GM23338 (cell line): Measurements from ENCODE around the gene KCNMB2.

Experiments
- EZH2 ChIP-seq: fragments of 200-600 bp; sonication (generic); IDR thresholded peaks from one replicate; pipeline ENCODE4 v1.8.0; 2017; ENCODE audit warnings: antibody characterized with exemption, mild to moderate bottlenecking, low read depth; ENCODE audit not compliant: unreplicated experiment
- POLR2AphosphoS5 ChIP-seq: IDR thresholded peaks from 2 replicates; pipeline ENCODE4 v1.6.1; 2016; ENCODE audit warnings: antibody characterized with exemption, low read depth
- REST ChIP-seq: IDR thresholded peaks from one replicate; pipeline ENCODE4 v1.6.1; 2018; ENCODE audit warnings: antibody characterized with exemption; ENCODE audit not compliant: unreplicated experiment
- ZNF331 ChIP-seq: fragments of 250-450 bp; sonication (Bioruptor Pico); IDR thresholded peaks from 2 replicates; pipeline ENCODE4 v1.5.0; 2020; ENCODE audit warnings: low read depth, mild to moderate bottlenecking, moderate library complexity
- TF ChIP-seq, protein P1 (sequence below), 2 experiments: fragments of 200-600 bp in 1 of 2; sonication (generic) in 1 of 2; conservative IDR thresholded peaks; 2 replicates each; pipeline versions ENCODE4 v1.5.1 to v1.6.1; 2016 to 2017; ENCODE audit warnings: antibody characterized with exemption in 2 of 2, low read depth in 2 of 2, mild to moderate bottlenecking in 2 of 2, moderate library complexity in 1 of 2

- TF ChIP-seq, protein P1, sequence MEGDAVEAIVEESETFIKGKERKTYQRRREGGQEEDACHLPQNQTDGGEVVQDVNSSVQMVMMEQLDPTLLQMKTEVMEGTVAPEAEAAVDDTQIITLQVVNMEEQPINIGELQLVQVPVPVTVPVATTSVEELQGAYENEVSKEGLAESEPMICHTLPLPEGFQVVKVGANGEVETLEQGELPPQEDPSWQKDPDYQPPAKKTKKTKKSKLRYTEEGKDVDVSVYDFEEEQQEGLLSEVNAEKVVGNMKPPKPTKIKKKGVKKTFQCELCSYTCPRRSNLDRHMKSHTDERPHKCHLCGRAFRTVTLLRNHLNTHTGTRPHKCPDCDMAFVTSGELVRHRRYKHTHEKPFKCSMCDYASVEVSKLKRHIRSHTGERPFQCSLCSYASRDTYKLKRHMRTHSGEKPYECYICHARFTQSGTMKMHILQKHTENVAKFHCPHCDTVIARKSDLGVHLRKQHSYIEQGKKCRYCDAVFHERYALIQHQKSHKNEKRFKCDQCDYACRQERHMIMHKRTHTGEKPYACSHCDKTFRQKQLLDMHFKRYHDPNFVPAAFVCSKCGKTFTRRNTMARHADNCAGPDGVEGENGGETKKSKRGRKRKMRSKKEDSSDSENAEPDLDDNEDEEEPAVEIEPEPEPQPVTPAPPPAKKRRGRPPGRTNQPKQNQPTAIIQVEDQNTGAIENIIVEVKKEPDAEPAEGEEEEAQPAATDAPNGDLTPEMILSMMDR (conservative IDR thresholded peaks at IDR 0.05; ENCODE audit: low read depth in 2 of 2), result no peak
- TF ChIP-seq REST, result no peak
- TF ChIP-seq POLR2AphosphoS5, result no peak
- no peak for TF ChIP-seq ZNF331 (CRISPR knock-in tag)
- no peak for TF ChIP-seq EZH2
Observed at GRCh38 chr3:178584722-178585380, 48.6 kb downstream of the KCNMB2 start.
